HCT116 (cell line): Measurements from ENCODE around the gene DIP2C.

ENCODE experiments used
- FOSL1 ChIP-seq: IDR thresholded peaks from 2 replicates; pipeline ENCODE4 v1.6.1; 2012; ENCODE audit warnings: low read depth
- REST ChIP-seq: IDR thresholded peaks from 2 replicates; pipeline ENCODE4 v1.6.1; 2012; ENCODE audit warnings: low read depth
- YY1 ChIP-seq: IDR thresholded peaks from 2 replicates; pipeline ENCODE4 v1.6.1; 2011; ENCODE audit warnings: low read length, low read depth, moderate library complexity, mild to moderate bottlenecking; ENCODE audit not compliant: insufficient replicate concordance; ENCODE audit errors: extremely low read depth
- TF ChIP-seq, protein P1 (sequence below), 3 experiments: fragments of 200-600 bp in 1 of 3; sonication (generic) in 1 of 3; IDR thresholded peaks in 2 of 3; conservative IDR thresholded peaks in 1 of 3; 2 replicates each; pipeline ENCODE4 v1.5.1; 2012 to 2017; ENCODE audit warnings: low read depth in 2 of 3, low read length in 2 of 3, antibody characterized with exemption in 1 of 3, borderline replicate concordance in 1 of 3, control low read depth in 1 of 3, mild to moderate bottlenecking in 1 of 3, mixed read lengths in 1 of 3, mixed run types in 1 of 3, moderate library complexity in 1 of 3; ENCODE audit not compliant: insufficient read depth in 1 of 3

GRCh38 chr10:520402-520787 lies 169.1 kb downstream of the DIP2C start:
- TF ChIP-seq REST (no peak), FOSL1 (no peak), YY1 (no peak)
- TF ChIP-seq, protein P1, sequence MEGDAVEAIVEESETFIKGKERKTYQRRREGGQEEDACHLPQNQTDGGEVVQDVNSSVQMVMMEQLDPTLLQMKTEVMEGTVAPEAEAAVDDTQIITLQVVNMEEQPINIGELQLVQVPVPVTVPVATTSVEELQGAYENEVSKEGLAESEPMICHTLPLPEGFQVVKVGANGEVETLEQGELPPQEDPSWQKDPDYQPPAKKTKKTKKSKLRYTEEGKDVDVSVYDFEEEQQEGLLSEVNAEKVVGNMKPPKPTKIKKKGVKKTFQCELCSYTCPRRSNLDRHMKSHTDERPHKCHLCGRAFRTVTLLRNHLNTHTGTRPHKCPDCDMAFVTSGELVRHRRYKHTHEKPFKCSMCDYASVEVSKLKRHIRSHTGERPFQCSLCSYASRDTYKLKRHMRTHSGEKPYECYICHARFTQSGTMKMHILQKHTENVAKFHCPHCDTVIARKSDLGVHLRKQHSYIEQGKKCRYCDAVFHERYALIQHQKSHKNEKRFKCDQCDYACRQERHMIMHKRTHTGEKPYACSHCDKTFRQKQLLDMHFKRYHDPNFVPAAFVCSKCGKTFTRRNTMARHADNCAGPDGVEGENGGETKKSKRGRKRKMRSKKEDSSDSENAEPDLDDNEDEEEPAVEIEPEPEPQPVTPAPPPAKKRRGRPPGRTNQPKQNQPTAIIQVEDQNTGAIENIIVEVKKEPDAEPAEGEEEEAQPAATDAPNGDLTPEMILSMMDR (IDR thresholded peaks at IDR 0.05 in 2 of 3, conservative IDR thresholded peaks at IDR 0.05 in 1 of 3; ENCODE audit: borderline replicate concordance in 1 of 3, insufficient read depth in 1 of 3, low read depth in 2 of 3, low read length in 2 of 3), result no peak
